OCI-LY3 (cell line): ENCODE results near the gene DAGLB.

Source experiments
- H2AFZ ChIP-seq: fragments of 200-600, 300-600 bp; shearing (Covaris generic); 2 replicates; pipeline ENCODE4 v1.6.0; 2014; ENCODE audit warnings: antibody characterized with exemption, low read depth, low read length
- H3K27ac ChIP-seq: fragments of 200-600, 300-600 bp; sonication (generic); 2 replicates; pipeline ENCODE4 v1.5.1; 2014; ENCODE audit warnings: mild to moderate bottlenecking, low read length, moderate library complexity, mixed read lengths
- H3K27me3 ChIP-seq: fragments of 200-600, 300-600 bp; sonication (generic); 2 replicates; pipeline ENCODE4 v1.6.1; 2014; ENCODE audit warnings: low read depth, low read length, mixed read lengths
- H3K36me3 ChIP-seq: fragments of 200-600, 300-600 bp; sonication (generic); replicated peaks from 2 replicates; pipeline ENCODE3; 2014; ENCODE audit warnings: low read depth, low read length, mixed read lengths
- H3K4me1 ChIP-seq: fragments of 300-600, 200-600 bp; sonication (generic); 2 replicates; pipeline ENCODE4 v1.6.1; 2014; ENCODE audit warnings: low read length, mixed read lengths
- H3K4me2 ChIP-seq: fragments of 200-600, 300-600 bp; sonication (generic); 2 replicates; pipeline ENCODE4 v1.6.1; 2014; ENCODE audit warnings: low read length, mixed read lengths
- H3K4me3 ChIP-seq: fragments of 300-600, 200-600 bp; sonication (generic); 2 replicates; pipeline ENCODE4 v1.5.1; 2014; ENCODE audit warnings: antibody characterized with exemption, mild to moderate bottlenecking, low read length, moderate library complexity
- H3K79me2 ChIP-seq: fragments of 300-600, 200-600 bp; shearing (Covaris generic); 2 replicates; pipeline ENCODE4 v1.6.1; 2014; ENCODE audit warnings: mild to moderate bottlenecking, low read length, mixed read lengths
- H3K9ac ChIP-seq: fragments of 300-600, 200-600 bp; shearing (Covaris generic); 2 replicates; pipeline ENCODE4 v1.6.0; 2014; ENCODE audit warnings: mild to moderate bottlenecking, low read length, moderate library complexity
- H3K9me3 ChIP-seq: fragments of 200-600, 300-600 bp; shearing (Covaris generic); 2 replicates; pipeline ENCODE4 v1.6.1; 2014; ENCODE audit warnings: low read length, mixed read lengths; ENCODE audit not compliant: insufficient read depth
- H4K20me1 ChIP-seq: fragments of 200-600, 300-600 bp; sonication (generic); 2 replicates; pipeline ENCODE4 v1.6.1; 2016; ENCODE audit warnings: low read length, mixed read lengths; ENCODE audit not compliant: insufficient read depth
- CTCF ChIP-seq: fragments of 200-600, 300-600 bp; sonication (generic); IDR thresholded peaks from 2 replicates; pipeline ENCODE4 v1.5.1; 2014; ENCODE audit warnings: antibody characterized with exemption, low read length, low read depth
- EZH2phosphoT487 ChIP-seq: fragments of 200-600 bp; shearing (Covaris generic); IDR thresholded peaks from 2 replicates; pipeline ENCODE4 v1.6.1; 2018; ENCODE audit warnings: antibody characterized with exemption, mixed run types, low read depth

Gene DAGLB

GRCh38 chr7:6435486-6436384 is 12.0 kb downstream of the DAGLB start:
- peak overlapping the region; percentile 51 for H3K9ac ChIP-seq
- peak overlapping the region; percentile 65 for H3K27ac ChIP-seq
- no peaks in the 10 kb centered on the region for H4K20me1 ChIP-seq
- H3K27me3 ChIP-seq: no peaks in the 10 kb centered on the region
- H2AFZ ChIP-seq: no peak overlapping the region
- H3K79me2 ChIP-seq: peaks cover 50% of the 10 kb centered on the region
- peak overlapping the region; percentile 51 for H3K4me3 ChIP-seq
- peaks cover 15% of the 10 kb centered on the region for H3K4me1 ChIP-seq
- TF ChIP-seq EZH2phosphoT487 (no peak), CTCF (peak; percentile 80)
- no peaks in the 10 kb centered on the region for H3K9me3 ChIP-seq
- H3K36me3 ChIP-seq: peaks cover 12% of the 10 kb centered on the region
- peak overlapping the region; percentile 58 for H3K4me2 ChIP-seq

- Histone ChIP-seq H3K36me3 (peaks cover 16% of the 10 kb centered on the region), H3K27ac (no peak overlapping the region), H3K4me3 (no peak overlapping the region), H3K79me2 (peaks cover 43% of the 10 kb centered on the region), H3K9ac (no peak overlapping the region), H2AFZ (no peak overlapping the region), H3K9me3 (no peaks in the 10 kb centered on the region), H3K4me2 (no peak overlapping the region), H4K20me1 (no peaks in the 10 kb centered on the region), H3K4me1 (peaks cover 28% of the 10 kb centered on the region), H3K27me3 (no peaks in the 10 kb centered on the region)
- TF ChIP-seq EZH2phosphoT487 (no peak), CTCF (no peak)
Observed at GRCh38 chr7:6433784-6434615, 13.8 kb downstream of the DAGLB start.

DNA sequence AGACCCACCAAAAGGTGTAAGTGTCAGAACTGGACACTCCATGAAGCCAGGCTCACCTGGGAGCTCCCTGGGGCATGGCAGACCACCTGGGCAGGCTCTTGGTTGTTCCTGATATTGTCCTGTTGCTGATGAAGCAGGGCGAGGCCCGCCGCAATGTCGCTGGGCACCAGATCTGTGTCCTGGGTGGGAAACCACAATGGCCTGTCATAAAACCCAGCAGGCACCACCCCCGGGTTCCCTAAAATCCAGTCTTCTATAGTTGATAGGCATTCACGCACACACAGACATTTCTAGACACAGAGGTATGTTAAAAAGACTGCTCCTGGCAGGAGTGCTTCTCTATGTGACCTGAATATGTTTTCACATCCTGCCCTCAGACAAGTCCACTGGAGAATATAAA is 15.0 kb downstream of the DAGLB start:
- Histone ChIP-seq H3K4me2 (no peak overlapping the region), H3K36me3 (peaks cover 18% of the 10 kb centered on the region), H3K9ac (no peak overlapping the region), H3K4me3 (no peak overlapping the region), H3K9me3 (no peaks in the 10 kb centered on the region), H4K20me1 (no peaks in the 10 kb centered on the region), H3K4me1 (peaks cover 38% of the 10 kb centered on the region), H3K27me3 (no peaks in the 10 kb centered on the region), H3K27ac (no peak overlapping the region), H2AFZ (no peak overlapping the region), H3K79me2 (peaks cover 38% of the 10 kb centered on the region)
- TF ChIP-seq EZH2phosphoT487 (no peak), CTCF (no peak)

- Histone ChIP-seq H3K9ac (no peak overlapping the region), H3K27me3 (no peaks in the 10 kb centered on the region), H3K36me3 (peaks cover 19% of the 10 kb centered on the region), H4K20me1 (no peaks in the 10 kb centered on the region), H3K4me3 (no peak overlapping the region), H3K9me3 (no peaks in the 10 kb centered on the region), H3K4me1 (peaks cover 47% of the 10 kb centered on the region), H2AFZ (no peak overlapping the region), H3K27ac (no peak overlapping the region), H3K4me2 (no peak overlapping the region), H3K79me2 (peaks cover 23% of the 10 kb centered on the region)
- TF ChIP-seq CTCF (no peak), EZH2phosphoT487 (no peak)
Observed at GRCh38 chr7:6430974-6431373, 16.8 kb downstream of the DAGLB start.
